Psoas muscle (tissue), 8 donors: Measurements from ENCODE around the gene CHFR. TPM values are rescaled to one million over a fixed set of nuclear protein-coding genes. Genes with fewer than 3 reads are reported as not detected.

ENCODE experiments used
- ATAC-seq, 4 donors: fragments of 200-7000 bp; cut with Tn5 transposase; one replicate each; pipeline ENCODE4 v1.9.1; 2020; ENCODE audit warnings: moderate library complexity in 3 of 4, mild to moderate bottlenecking in 2 of 4
- DNase-seq, 2 donors: peaks; one replicate each; pipeline ENCODE4 v3.0.0-alpha.2; 2020
- H3K27ac ChIP-seq: fragments of 200-600 bp; one replicate; pipeline ENCODE4 v1.8.0; 2022
- H3K27me3 ChIP-seq, 3 donors: fragments of 200-600 bp in 1 of 3; one replicate each; pipeline versions ENCODE4 v1.6.1 to v1.8.0; 2013 to 2022; ENCODE audit warnings: low read length in 2 of 3, mild to moderate bottlenecking in 2 of 3, moderate library complexity in 1 of 3; ENCODE audit not compliant: insufficient read depth in 3 of 3
- H3K36me3 ChIP-seq, 2 donors: fragments of 200-600 bp in 1 of 2; one replicate each; pipeline versions ENCODE4 v1.6.1 to v1.8.0; 2013 to 2022; ENCODE audit warnings: low read depth in 1 of 2, mild to moderate bottlenecking in 1 of 2, moderate library complexity in 1 of 2; ENCODE audit not compliant: insufficient read depth in 1 of 2
- H3K4me1 ChIP-seq: fragments of 200-600 bp; one replicate; pipeline ENCODE4 v1.8.0; 2022
- H3K4me3 ChIP-seq: fragments of 200-600 bp; one replicate; pipeline ENCODE4 v1.8.0; 2022; ENCODE audit warnings: mild to moderate bottlenecking
- H3K9me3 ChIP-seq: fragments of 200-600 bp; one replicate; pipeline ENCODE4 v1.8.0; 2022
- CTCF ChIP-seq: fragments of 200-600 bp; IDR thresholded peaks from one replicate; pipeline ENCODE4 v1.8.0; 2022; ENCODE audit warnings: antibody characterized with exemption
- WGBS, 3 donors: extraction: QIAGEN DNeasy Blood & Tissue Kit; methylation state at CpG; one replicate each; pipeline versions ENCODE4 v1.1.6 to v1.1.7; 2013; 5-methylcytosine and 5-hydroxymethylcytosine counted together
- intact Hi-C, 2 donors: fragments of 100-400 bp; cut with DNase I; formaldehyde crosslinking; loops; one replicate each; pipeline versions ENCODE4 v1.11.0 to v1.14.2; 2022
- polyA plus RNA-seq, 3 donors: library from polyadenylated mRNA; stranded (reverse); fragments of 200-250 nt; gene quantifications; one replicate each; pipeline ENCODE4 v1.2.3, GENCODE V29; 2013
- total RNA-seq, 4 donors: library from RNA; stranded (reverse); fragmentation: NEBNext Ultra II Directional in 2 of 4; extraction: Animal tissue kit (Norgen Biotek cat#: 25700) in 2 of 4; gene quantifications; one replicate each; pipeline versions ENCODE4 v1.2.1 to v1.2.4, GENCODE V29; 2021 to 2023
- donor health status: healthy with polysubstance abuse.
- donor health status: DM: no; HTN: no; CAD: no; lungs with moderate emphysema.
- donor health status: Bipolar disorder and iron deficiency.
- donor health status: healthy.
- donor health status: DM: yes; HTN: yes; CAD: no.
- donor health status: DM: no; HTN: no; CAD: no.
- donor health status: DM: no; HTN: no; CAD: no.
- donor health status: DM: yes; HTN: yes; CAD: no.

CHFR gene
- total and polyA plus RNA-seq, 7 donors = 7.0 to 15.0 (median 9.8) TPM

GRCh38 chr12:132831771-132832170 lies 55.6 kb downstream of the CHFR start:
- ATAC-seq (no peak), DNase-seq (no peak)
- 85 to 90% (median 88%) methylated on average over 11 of the region's 11 CpGs for WGBS, 3 donors
- no peak overlapping the region for H3K27ac ChIP-seq
- H3K4me3 ChIP-seq = no peak overlapping the region
- H3K36me3 ChIP-seq = peaks cover 2 to 11% of the 10 kb centered on the region in 2 donors
- TF ChIP-seq CTCF = no peak
- intact Hi-C loops = no loop called here
- peaks cover 11% of the 10 kb centered on the region for H3K4me1 ChIP-seq
- H3K27me3 ChIP-seq = no peaks in the 10 kb centered on the region
- no peaks in the 10 kb centered on the region for H3K9me3 ChIP-seq

- TF ChIP-seq CTCF = no peak
- ATAC-seq = peak; percentile 97 to 99 (median 98)
- DNase-seq = peak; percentile 94 to 97
- Histone ChIP-seq H3K4me3 (peak within 1 kb of the TSS; percentile 96), H3K27me3 (no peaks in the 10 kb centered on the region), H3K4me1 (peaks cover 15% of the 10 kb centered on the region), H3K27ac (peak within 1 kb of the TSS; percentile 99), H3K36me3 (peaks cover 3 to 24% of the 10 kb centered on the region in 2 donors), H3K9me3 (no peaks in the 10 kb centered on the region)
- intact Hi-C loops = loop anchor here in 1 of 2 donors (5.0 to 10.0 kb wide), 2 partner anchors 156 to 253 kb away; partner anchors contain the start of genes ZNF140 and ZNF26
- WGBS, 3 donors = 3% methylated on average over 59 to 78 of the region's 78 CpGs
Measured at GRCh38 chr12:132828706-132829534, 58.5 kb downstream of the CHFR start, which contains the start of gene GOLGA3. Gene GOLGA3, minus strand, starts transcription at chr12:132828869. Its CDS starts 6,741 bp downstream, at chr12:132822128.

- Histone ChIP-seq H3K36me3 (peaks cover 3 to 24% of the 10 kb centered on the region in 2 donors), H3K9me3 (no peaks in the 10 kb centered on the region), H3K27me3 (no peaks in the 10 kb centered on the region), H3K4me1 (peaks cover 15% of the 10 kb centered on the region), H3K27ac (peak overlapping the region; percentile 99), H3K4me3 (peak overlapping the region; percentile 96)
- 8 to 11% (median 8%) methylated on average over 51 to 59 of the region's 59 CpGs for WGBS, 3 donors
- intact Hi-C loops = loop anchor here in 1 of 2 donors (5.0 to 10.0 kb wide), 2 partner anchors 157 to 254 kb away; partner anchors contain the start of genes ZNF140 and ZNF26
- ATAC-seq = peak; percentile 7 to 39 (median 26)
- peak in 1 of 2 donors; percentile 64 for DNase-seq
- no peak for TF ChIP-seq CTCF
Measured at GRCh38 chr12:132827763-132828703, 59.4 kb downstream of the CHFR start.

- peaks cover 15% of the 10 kb centered on the region for H3K4me1 ChIP-seq
- DNase-seq = no peak
- intact Hi-C loops = loop anchor here in 1 of 2 donors (5.0 to 10.0 kb wide), 2 partner anchors 159 to 256 kb away; partner anchors contain the start of genes ZNF140 and ZNF26
- WGBS, 3 donors = 87 to 90% (median 88%) methylated on average over 16 of the region's 16 CpGs
- H3K27me3 ChIP-seq = no peaks in the 10 kb centered on the region
- no peak for ATAC-seq
- no peak for TF ChIP-seq CTCF
- H3K36me3 ChIP-seq = peaks cover 3 to 38% of the 10 kb centered on the region in 2 donors
- H3K27ac ChIP-seq = no peak overlapping the region
- no peak overlapping the region for H3K4me3 ChIP-seq
- no peaks in the 10 kb centered on the region for H3K9me3 ChIP-seq
Measured at GRCh38 chr12:132825861-132826260, 61.5 kb downstream of the CHFR start.
